Renal cortical epithelial cell (primary cell): ENCODE data around the gene TANK. TPM values are rescaled to one million over a fixed set of nuclear protein-coding genes. Genes with fewer than 3 reads are reported as not detected.

ENCODE experiments used
- DNase-seq: peaks from one replicate; pipeline ENCODE4 v3.0.0-alpha.2; 2011; ENCODE audit warnings: low read depth
- total RNA-seq: library from RNA; depleted of rRNA; stranded (reverse); fragments of >200 nt; gene quantifications from 2 replicates; pipeline ENCODE4 v1.2.3, GENCODE V29; 2014

TANK gene
- total RNA-seq, 1 donor from 2014 or later = 98.2 TPM

DNA sequence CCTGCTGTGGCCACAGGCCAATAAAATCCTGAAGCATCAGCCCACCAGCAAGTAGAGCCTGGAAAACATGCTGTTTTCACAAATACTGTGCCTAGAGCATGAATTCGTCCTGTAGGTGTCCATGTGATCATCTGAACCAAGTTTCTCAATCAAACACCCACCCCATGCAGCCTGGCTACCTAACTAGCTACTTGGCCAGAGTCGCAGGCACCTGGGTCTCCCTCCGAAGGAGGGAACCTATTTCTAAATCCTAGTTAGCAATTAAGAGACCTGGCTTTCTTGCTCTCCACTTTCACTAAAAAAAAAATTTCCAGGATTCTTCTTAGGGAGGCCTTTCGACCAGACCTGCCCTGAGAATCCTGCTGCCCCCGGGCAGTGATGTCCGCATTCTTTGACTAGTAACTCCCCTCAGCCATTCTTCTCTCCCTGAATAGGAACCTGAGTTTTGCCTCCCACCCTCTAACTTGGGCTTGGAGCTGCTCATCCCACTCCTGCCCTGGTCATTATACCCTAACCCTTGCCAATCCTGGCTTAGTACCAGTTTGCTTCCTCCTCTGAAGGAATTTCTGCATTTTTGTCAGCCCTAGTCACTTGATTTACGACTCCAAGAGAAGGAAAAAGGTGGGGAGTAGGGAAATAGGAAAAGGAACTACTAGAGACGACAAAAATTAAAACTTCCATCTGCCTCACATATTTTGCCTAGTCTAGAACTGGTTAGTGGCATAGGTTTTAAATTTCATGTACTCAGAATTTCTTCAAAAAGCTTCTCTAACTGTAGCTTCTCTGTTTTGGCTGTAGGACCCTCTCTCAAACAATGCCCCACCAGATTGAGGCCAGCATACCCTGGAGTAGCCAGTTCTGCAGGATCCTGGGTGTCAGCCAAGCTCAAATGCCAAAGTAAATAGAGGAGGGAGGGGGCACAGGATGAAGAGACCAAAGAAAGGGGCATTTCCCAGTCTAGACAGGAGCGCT, 25.4 kb upstream of the TANK start:
- peak; percentile 79 for DNase-seq

- DNase-seq = no peak
These were observed 24.2 kb upstream of the TANK start for GRCh38 chr2:161135951-161136593.

- peak; percentile 85 for DNase-seq
These were observed 23.4 kb upstream of the TANK start for GRCh38 chr2:161136696-161137324.

DNA sequence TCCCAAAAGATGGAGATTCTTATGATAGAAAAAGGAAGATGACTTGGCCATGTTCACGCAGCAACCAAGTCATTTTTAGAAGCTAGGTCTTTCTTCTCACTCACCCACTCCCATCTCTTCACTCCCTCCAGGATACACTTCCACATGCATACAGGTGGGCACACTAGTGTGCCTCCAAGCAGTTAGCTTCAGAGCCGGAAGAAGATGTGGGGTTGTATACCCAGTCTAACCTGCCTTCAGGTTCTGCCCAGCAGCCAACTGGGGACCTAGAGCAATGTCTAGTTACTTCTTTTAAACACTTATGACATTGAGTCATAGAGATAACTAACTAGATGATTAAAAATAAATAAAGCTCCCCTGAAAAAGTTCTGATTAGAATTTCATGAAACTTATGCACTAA, 21.8 kb upstream of the TANK start:
- DNase-seq = peak; percentile 51

DNA sequence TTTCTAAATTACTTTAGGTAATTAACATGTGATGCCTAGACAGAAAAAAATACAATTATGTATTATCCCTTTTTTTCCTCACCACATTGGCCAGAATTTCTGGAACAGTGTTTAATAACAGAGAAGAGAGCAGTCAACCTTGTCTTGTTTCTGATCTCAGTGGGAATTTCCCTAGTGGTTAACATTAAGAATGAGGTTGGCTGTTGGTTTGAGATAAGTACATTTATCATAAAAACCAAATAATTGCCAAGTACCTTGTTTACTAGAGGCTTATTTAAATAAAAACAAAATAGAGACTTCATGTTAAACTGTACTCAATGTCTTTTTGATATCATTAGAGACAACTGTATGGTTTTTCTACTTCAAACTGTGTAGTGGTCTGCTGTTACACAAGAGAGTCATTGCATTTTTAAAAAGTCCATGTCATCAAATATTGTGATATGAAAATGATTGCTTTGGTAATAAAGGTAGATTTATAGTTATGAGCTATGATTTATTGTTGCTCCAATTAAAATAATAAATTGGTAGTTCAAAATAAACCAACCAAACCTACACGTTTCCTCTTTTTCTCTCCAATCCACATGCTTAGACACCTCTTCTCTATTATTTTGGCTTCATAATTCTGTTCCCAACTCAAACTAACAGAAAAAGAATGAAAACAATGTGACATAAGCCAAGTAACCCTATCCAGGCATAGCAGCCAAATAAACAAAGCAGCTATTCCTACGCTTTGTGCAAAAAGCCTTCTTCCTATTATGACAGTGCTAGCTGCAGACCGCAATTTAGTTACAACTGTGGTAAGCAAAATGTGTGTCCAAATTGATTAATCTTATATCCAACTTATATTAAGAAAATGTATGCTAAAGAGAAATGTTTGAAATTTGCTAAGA, 20.9 kb upstream of the TANK start:
- DNase-seq = peak; percentile 65

DNA sequence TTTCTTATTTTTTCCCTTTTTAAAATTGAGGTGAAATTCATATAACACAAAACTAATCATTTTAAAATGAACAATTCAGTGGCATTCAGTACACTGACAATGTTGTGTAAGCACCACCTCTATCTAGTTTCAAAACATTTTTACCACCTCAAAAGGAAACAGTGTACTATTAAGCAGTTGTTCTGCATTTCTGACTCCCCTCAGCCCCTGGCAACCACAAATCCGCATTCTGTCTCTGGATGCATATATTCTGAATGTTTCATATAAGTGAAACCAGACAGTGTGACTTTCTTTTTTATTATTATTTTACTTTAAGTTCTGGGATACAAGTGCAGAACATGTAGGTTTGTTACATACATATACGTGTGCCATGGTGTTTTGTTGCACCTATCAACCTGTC, 19.2 kb upstream of the TANK start:
- no peak for DNase-seq

DNA sequence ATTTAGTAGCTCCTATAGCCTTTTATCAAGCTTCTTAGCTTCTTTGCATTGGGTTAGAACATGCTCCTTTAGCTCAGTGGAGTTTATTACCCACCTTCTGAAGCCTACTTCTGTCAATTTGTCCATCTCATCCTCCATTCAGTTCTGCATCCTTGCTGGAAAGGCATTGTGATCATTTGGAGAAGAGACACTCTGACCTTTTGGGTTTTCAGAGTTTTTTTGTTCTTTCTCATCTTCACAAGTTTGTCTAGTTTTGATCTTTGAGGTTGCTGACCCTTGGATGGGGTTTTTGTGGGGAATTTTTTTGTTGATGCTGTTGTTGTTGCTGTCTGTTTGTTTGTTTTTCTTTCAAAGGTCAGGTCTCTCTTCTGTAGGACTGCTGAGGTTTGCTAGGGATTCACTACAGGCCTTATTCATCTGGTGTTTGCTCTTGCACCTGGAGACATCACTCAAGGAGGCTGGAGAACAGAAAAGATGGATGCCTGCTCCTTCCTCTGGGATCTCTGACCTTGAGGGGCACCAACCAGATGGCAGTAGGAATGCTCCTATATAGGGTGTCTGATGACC, 13.9 kb upstream of the TANK start:
- no peak for DNase-seq

DNA sequence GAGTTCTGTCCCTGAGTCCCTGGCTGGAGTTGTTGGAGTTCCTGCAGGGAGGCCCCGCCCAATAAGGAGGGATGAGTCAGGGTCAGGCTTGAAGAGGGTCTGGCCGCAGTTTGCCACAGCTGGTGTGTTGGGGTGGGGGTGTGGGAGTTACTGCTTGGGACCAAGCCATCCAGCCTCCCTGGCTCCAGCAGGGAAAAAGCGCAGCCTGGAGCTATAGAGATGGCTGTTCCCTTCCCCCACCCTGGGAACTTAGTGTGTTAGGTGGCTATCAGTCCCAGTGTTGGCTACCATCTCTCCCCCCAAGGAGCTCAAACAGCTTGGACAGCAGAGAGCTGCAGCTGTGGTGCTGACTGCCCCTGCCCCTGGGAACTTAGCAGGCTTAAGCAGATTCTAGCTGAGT, 13.2 kb upstream of the TANK start:
- no peak for DNase-seq

DNA sequence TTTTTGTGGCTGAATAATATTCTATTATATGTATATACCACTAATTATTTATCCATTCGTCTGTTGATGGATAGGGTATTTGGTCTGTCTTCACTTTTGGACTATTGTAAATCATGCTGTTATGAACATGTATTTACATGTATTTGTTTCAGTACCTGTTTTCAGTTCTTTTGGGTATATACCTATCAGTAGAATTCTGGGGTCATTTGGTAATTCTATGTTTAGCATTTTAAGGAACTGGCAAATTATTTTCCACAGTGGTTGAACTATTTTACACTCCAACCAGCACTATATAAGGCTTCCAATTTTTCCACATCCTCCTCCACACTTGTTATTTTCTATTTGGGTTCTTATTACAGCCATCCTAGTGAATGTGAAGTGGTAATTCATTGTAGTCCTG, 12.4 kb upstream of the TANK start:
- DNase-seq = no peak

- DNase-seq = no peak
These were observed 9.5 kb upstream of the TANK start for GRCh38 chr2:161150704-161151103.

GRCh38 chr2:161152302-161152701, 7.9 kb upstream of the TANK start:
- no peak for DNase-seq

DNA sequence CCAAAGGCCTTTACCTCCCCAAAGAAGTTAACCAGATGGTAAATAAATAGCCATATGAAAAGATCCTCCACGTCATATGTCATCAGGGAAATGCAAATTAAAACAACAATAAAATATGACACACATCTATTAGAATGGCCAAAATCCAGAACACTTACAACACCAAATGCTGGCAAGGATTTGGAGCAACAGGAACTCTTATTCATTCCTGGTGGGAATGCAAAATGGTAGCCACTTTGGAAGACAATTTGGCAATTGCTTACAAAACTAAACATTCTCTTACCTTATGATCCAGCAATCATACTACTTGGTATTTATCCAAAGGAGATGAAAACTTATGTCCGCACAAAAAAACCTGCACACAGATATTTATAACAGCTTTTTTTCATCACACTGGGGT, 1.3 kb upstream of the TANK start:
- DNase-seq = no peak

GRCh38 chr2:161159456-161160225, 587 bp upstream of the TANK start:
- no peak for DNase-seq

DNA sequence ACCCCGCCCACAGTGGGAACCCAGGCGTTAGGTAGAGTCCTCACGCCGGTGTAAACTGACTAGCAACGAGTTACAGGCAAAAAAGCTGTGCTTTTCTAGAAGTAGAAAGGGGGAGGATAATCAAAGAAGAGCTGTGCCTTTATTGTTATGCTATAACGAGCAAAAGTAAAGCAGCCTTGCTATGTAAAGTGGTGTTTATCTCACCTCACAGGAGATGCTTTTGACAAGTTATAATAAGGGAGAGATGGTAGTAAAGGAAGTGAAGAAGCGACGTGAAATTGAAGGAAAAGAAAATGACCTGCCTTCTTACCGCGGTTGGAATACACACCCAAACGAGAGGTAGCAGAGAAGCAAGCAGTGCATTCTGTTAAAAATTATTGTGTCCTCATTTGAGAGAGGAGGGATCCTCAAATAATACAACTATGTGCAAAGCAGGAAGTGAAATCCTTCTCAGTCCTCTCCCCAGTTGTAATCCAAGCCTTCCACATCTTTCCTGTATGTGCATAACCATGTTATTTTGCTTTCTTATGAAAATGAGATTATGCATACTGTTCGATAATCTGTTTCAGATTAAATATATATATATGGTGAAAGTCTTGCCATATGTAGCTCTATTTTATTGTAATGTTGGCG, 962 bp downstream of the TANK start:
- DNase-seq = no peak

DNA sequence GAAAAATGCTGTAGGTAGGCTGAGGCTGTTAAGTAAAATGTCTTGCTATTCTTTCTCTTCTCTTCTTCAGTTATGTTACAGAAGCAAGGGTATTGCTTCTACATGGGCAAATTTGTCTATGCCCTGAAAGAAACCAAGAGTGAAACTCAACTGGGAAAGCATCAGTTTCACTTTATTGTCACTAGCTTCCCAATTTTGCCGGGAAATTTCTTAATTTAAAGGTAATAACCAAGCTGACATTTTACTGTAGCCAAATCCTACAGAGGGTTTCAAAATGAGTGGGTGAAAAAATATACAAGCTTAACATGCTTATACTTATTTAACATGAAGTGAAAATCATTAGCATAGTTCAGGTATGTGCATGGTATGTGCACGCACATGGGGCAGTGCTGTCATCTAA, 3.2 kb downstream of the TANK start:
- DNase-seq = no peak

GRCh38 chr2:161164161-161164560, 3.9 kb downstream of the TANK start:
- no peak for DNase-seq

DNA sequence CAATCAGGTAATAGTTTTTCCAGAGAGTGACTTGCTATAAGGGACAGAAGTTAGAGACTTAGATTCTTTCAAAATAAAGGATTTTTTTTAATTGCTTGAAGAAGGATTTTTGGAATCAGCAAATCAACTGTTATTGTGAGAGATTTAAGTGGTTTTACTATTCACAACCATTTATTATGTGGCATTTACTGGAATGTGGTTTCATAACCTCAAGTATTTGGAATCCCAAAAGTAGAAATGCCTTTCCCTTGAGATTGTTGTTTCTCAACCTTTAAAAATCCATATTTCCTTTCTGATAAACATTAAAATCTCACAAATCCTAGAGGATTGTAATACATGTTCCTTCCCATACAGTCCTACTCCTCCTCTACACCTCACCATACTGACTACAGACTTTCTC, 5.0 kb downstream of the TANK start:
- peak; percentile 59 for DNase-seq

- DNase-seq = no peak
These were observed 5.6 kb downstream of the TANK start for GRCh38 chr2:161165811-161166210.

- peak; percentile 93 for DNase-seq
These were observed 6.5 kb downstream of the TANK start for GRCh38 chr2:161166538-161167409.
